Measurements from ENCODE around the gene PHF10.

DNA sequence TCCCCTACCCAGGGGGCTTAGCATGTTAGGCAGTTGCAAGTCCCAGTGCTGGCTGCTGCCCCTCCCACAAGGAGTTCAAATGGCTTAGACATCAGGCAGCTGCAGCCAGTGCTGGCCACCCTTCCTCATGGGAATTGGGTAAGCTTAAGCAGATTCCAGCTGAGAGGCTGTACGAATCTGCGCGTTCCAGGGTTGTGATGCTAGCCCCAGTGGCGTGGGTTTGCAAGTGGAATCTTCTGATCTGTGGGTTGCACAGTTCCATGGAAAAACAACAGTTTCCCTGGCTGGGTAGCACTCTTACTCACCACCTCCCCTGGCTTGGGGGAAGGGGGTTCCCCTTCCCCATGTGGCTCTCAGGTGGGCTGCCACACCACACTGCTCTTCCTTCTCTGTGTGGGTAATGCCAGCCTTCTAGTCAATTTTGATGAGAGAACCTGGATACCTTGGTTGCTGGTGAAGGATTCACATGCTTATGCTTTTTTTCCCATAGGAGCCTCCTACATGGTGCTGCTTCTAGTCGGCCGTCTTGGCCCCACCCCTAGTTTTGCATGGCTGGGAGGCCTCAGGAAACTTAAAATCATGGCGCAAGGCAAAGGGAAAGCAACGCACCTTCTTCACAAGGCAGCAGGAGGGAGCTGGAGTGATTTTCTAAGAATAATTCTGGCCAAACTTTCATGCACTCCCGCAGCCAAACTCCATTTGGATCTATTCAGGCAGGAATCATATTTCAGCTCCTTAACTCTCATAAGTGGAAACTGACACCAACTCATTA, 14.1 kb upstream of the PHF10 start:
- no peak for TF ChIP-seq POLR2A (IDR thresholded peaks at IDR 0.05)
- TF ChIP-seq, protein P1, sequence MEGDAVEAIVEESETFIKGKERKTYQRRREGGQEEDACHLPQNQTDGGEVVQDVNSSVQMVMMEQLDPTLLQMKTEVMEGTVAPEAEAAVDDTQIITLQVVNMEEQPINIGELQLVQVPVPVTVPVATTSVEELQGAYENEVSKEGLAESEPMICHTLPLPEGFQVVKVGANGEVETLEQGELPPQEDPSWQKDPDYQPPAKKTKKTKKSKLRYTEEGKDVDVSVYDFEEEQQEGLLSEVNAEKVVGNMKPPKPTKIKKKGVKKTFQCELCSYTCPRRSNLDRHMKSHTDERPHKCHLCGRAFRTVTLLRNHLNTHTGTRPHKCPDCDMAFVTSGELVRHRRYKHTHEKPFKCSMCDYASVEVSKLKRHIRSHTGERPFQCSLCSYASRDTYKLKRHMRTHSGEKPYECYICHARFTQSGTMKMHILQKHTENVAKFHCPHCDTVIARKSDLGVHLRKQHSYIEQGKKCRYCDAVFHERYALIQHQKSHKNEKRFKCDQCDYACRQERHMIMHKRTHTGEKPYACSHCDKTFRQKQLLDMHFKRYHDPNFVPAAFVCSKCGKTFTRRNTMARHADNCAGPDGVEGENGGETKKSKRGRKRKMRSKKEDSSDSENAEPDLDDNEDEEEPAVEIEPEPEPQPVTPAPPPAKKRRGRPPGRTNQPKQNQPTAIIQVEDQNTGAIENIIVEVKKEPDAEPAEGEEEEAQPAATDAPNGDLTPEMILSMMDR (IDR thresholded peaks at IDR 0.05): no peak

Data from uterus (tissue), 2 donors.